COLO829 (cell line): ENCODE measurements around the gene FAM227B.
"Not testable (repeated sequence)": the region's sequence is repeated elsewhere in the genome, so short reads cannot be mapped to it uniquely, and the experiment has no call there.

Experiments
- DNase-seq: peaks from one replicate; pipeline ENCODE4 v3.0.0; 2012; ENCODE audit warnings: low spot score

The FAM227B gene

DNA sequence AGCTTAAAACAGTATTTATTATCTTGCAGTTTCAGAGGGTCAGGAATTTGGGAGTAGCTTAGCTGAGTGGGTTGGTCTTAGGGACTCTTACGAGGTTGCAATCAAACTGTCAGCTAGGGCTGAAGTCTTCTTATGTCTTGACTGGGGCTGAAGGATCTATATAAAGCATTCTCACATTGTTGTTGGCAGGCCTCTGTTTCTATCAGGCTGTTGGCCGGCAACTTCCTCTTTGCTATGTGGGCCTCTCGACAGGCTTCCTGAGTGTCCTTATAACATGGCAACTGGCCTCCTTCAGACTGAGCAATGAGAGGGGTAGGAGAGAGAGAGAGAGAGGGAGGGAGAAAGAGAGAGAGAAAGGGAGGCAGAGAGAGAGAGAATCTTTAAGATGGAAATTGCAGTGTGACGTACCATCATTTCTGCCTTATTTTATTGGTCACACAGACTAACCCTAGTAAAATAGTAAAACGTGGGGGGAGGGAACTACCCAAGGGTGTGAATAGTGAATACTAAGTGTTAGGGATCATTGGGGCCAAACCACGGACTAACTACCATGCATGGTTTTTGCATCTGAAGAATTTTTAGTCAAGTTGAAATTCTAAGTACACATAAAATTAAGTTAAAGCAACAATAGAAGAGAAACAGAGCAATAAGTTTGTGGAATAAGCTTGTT, 181.5 kb downstream of the FAM227B start:
- DNase-seq: no peak

DNA sequence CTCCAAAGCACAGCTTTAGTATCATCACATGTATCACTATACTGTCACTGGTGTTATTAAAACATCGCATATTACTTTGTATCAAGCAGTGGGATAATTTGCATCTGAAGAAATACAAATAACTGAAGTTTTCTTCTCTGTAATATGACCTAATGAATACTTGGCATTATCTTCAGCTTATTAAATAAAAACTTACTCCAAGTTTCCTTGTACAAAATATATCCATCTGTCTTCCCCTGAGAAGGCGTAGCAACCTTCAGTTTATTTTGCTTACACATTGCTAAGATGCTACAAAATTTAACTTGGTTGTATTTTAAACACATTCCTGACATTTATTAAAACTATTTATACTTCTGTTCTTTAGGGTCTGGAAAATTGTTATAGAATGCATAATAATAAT, 183.9 kb downstream of the FAM227B start:
- no peak for DNase-seq

DNA sequence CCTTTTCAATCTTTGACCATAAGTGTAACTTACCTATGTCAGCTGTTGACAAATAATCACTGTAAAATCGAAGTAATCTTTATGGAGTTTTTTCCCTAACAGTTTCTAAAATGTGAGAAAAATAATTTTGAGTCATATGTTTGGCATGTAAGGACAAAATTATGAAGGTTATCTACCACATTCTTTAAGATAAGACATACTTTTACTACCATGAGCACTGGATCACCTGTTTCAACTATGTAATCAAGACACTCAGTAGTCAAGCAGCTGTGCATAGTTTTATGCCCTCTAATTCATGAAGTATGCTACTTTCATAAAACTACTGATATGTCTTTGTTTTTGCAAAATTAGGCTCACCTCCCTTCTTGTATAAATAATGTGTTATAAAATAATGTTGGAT, 185.4 kb downstream of the FAM227B start:
- DNase-seq: no peak

DNA sequence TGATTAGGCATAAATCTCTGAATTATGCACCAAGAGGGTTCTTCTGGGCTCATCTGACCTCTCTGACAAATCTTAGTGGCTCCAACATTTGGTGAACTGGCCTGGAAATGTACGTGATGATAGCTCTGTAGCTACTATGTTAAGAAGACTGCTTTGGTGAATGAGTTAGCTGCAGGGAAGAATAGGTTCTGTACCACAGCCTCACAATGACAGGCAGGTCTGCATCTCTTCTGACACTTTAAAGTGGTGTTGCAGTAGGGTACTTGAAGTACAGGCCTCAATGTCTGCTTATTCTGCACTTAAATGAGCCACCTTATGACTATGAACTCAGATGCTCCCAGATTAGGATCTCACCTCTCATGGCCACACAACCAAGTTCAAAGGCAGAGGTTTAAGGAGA, 190.6 kb downstream of the FAM227B start:
- DNase-seq: no peak

DNA sequence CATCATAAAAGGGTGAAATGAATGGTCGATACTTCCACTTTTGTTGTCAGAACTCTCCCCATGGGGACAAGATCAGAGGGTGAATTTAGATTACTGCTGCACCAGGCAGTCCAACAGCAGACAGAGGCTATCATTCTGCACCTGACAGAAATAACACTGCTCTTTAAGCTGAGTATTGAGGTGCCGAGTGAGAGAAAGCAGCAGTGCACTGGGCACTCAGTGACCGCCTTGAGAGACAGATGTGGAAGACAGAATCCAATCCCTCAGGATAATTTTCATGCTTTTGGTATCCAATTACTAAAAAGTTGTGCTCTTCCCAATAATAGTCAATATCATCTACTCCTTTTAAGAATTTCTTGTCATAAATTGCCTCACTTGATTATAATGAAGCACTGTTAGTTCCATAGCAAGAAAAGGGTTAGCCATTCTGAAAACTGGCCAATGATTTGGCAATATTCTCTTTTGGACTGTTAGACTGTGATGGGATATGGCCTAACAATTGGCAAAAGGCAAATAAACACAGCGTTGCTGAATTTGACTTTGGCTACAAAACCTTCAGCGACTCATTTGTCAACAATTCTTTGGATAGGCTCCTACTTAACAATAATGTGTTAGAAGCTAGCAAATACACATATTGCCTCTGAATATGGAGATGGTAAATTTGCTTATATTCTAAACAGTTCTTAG, 192.1 kb downstream of the FAM227B start:
- DNase-seq: no peak

DNA sequence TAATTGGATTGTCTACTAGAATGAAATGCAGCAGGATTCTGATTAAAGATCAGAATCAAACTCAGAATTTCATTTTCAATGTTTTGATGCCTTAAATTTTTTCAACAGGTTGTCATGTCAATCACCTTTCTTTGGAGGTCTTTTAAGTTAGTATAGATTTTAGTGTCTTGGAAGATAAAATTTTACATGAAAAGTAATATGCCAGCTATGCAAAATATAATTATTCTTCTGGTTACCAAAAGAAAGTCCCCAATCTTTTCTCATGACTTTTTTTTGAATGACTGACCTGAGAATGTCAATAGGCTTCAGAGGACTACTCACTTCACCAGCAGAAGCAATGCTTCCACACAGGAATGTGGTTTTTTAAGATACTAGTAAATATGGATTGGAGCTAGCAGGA, 193.2 kb downstream of the FAM227B start:
- no peak for DNase-seq

DNA sequence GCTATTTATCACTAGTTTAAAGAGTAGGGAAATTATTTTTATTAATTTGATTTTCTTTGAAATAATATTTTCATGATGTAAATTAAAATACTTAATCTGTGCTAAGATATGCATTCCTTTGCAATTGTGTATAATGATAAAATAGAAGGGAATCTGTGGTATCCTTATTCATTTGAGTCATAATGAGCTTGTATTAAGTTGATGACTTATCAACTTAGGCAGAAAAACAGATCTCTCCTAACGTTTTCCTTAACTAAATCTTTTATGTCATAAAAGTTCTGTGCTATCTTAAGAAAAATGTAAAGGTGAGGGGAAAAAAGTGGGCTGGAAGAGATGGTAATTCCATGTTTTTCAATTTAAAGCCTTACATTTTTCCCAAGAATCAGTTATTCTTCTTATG, 195.7 kb downstream of the FAM227B start:
- no peak for DNase-seq

DNA sequence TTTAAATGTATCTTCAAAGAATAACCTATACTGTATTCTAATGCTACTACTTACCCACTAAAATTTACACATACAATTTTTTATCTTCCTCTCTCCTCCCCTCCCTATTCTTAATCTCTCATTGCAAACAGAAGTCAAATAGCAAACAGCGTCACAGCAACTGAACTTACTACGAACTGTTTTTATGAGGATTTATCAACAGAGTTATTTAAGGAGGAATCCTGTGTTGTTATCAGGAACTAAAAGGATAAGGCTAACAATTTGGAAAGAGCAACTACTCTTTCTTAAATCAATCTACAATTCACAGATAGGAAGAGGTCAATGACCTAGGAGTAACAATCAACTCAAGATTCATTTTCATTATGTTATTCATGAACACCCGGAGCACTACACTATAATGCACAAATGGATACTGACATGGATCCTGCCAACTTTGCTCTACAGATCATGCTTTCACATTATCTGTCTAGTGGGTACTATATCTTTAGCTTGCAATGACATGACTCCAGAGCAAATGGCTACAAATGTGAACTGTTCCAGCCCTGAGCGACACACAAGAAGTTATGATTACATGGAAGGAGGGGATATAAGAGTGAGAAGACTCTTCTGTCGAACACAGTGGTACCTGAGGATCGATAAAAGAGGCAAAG, 196.6 kb downstream of the FAM227B start:
- no peak for DNase-seq

DNA sequence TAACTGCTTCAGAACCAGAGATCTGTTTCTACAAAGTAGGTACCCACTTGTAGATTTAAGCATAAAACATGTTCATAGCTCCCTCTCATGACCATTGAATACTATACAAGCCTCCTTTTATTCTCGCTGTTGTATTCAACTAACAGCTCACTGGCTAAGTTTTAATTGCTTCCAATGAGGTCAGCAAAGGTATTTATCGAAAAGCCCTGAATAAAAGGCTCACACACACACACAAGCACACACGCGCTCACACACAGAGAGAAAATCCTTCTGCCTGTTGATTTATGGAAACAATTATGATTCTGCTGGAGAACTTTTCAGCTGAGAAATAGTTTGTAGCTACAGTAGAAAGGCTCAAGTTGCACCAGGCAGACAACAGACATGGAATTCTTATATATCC, 197.6 kb downstream of the FAM227B start, which contains the start of gene FGF7:
TSS of gene FGF7 (plus strand) at position 222 of the 400 bp plus-strand sequence. CDS start 1,056 bp downstream, outside the sequence.
- peak; percentile 20 for DNase-seq

DNA sequence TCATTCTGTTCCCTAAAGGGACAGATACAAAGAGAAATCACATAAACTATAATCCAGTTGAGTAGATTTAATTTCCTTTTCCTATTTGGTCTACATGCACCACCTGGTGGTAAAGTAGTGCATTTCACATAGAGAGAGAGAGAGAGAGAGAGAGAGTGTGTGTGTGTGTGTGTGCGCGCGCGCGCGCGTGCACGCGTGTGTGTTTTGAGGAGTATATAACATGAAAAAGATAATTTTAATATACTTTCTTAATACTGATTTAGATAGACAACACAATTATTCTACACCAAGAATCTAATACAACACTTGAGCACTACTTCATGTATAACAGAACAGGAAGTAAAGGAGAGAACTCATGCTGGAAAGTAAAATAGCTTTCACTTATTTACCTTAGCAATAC, 198.6 kb downstream of the FAM227B start:
- DNase-seq: no peak

DNA sequence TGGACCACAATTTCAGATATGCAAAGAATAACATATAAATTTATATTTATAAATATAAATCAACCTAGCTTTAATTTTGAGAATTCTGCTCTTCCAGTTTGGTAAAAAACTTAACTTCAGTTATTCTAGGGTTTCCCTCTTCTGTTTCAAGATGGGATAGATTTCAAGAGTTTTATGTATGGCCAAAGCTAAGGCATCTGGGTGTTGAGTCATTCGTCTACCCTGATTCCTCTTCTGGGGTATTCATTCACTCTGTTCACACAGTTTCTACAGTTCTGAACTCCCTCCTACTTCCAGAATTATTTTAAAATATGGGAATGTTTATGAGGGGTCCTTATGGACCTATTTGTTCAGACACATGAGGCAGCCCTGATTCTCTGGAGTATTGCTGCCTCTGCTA, 201.8 kb downstream of the FAM227B start:
- no peak for DNase-seq

DNA sequence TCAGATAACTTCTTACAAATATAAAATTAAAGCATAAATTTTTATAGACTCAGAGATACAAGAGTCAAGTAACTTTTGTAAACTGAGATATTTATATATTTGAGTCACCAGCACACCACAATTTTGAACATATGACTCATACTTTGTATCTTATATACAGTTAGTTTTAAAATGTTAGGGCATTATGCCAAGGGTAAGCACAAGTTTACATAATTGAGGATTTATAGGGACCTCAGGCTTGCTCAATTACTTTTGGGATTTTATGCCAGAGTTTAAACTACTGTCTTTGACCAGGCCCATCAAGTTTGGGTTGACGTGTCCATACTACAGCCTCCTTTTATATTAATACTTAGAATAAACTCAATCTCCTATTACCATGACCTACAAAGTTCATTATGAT, 205.0 kb downstream of the FAM227B start:
- peak; percentile 7 for DNase-seq

DNA sequence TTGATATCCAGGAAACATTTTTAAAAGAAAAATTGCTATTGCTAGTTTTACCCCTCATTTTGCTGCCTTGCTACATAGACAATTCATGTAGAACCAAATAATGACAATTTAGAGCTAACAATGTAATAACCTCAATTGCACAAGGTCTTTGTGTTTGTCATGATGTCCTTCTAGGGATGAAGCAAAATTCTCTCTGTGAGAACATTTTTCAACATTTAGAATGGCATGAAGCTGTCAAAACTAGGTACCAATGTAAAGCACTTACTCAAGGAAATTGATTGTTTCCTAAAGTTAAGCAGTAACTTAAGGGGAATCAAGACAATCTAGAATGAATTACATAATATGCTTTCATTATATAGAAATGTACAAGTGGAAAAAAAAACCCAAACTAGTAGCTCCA, 205.5 kb downstream of the FAM227B start:
- no peak for DNase-seq

DNA sequence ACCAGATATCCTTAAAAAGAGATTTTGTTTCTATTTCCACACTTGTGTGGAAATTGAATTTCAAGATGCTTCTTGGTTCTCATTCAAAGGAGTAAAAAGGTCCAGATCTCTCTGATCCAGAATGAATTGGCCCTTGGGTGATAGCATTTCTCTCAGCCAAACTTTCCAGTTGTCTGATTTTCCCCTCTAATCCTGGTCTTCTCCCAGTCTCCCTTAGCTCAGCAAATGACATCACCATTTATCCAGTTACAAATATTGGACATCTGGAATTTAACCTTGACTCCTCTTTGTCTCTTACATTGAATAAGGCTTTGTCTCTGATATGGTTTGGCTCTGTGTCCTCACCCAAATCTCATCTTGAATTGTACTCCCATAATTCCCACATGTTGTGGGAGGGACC, 207.8 kb downstream of the FAM227B start:
- no peak for DNase-seq

DNA sequence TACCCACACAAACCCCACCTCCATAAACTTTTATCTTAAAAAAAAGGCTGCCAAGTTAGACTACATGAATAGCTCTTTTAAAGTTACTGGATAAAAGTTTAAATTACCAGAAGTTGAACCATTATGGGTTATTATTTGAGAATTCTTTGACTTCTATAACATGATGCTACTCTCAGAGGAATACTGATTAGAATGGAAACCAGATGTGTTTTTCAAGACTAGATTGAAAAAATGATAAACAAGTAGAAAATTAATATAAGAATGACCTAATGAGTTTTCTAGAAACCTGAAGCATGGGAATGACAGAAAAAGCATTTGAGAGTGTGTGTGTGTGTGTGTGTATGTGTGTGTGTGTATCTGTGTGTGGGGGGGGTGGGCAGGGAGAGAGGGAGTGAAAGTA, 210.0 kb downstream of the FAM227B start:
- DNase-seq: no peak

DNA sequence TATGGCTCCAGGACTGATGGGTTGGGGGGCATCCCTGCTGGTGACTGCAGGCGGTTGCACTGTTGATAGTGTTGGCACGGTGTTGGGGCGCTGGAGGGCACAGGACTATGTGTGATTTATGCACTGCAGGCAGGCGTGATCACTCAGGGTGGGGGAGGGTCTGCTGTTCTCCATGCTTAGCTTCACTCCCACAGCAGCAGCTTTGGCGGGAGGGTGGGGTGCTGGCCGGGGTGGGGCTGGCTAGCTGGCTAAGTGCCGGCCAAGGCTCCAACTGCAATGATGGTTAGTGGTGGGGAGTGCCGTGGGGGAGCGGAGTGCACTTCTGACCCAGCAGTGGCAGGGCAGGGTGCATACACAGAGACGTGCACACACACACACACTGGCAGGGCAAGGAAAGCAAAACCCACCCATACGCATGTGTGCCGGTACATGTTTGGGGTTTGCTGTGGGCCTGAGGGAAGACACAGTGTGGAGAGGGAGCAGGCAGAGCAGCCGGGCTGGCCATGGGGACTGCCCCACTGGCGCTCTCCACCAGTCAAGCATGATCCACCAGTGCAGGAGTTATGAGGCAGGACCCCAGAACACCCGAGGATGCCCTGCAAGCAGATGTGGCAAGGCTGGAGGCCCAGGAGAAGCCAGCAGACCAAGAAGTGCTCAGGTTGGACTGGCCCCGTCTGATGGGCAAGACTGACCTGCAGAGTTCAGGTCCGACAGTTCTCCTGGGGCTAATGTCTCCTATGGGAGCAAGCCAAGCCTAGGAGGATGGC, 214.1 kb downstream of the FAM227B start:
- DNase-seq: no peak

DNA sequence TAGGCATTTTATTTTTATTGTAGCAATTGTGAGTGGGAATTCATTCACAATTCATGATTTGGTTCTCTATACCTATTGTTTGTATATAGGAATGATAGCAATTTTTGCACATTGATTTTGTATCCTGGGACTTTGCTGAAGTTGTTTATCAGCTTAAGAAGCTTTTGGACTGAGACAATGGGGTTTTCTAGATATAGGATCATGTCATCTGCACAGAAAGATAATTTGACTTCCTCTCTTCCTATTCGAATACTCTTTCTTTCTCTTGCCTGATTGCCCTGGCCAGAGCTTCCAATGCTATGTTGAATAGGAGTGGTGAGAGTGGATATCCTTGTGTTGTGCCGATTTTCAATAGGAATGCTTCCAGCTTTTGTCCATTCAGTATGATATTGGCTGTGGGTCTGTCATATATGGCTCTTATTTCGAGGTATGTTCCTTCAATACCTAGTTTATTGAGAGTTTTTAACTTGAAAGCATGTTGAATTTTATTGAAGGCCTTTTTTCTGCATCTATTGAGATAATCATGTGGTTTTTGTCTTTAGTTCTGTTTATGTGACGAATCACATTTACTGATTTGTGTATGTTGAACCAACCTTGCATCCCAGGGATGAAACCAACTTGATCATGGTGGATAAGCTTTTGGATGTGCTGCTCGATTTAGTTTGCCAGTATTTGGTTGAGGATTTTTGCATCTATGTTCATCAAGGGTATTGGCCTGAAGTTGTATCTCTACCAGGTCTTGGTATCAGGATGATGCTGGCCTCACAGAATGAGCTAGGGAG, 217.9 kb downstream of the FAM227B start:
- not testable (repeated sequence) for DNase-seq

DNA sequence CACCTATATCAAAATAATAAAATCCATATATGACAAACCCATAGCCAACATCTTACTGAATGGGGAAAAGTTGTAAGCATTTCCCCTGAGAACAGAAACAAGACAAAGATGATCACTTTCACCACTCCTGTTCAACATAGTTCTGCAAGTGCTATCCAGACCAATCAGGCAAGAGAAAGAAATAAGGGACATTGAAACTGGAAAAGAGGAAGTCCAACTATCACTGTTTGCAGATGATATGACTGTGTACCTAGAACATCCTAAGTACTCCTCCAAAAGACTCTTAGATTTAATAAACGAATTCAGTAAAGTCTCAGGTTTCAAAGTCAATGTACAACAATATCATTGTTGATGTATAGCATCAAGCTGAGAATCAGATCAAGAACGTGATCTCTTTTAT, 233.1 kb downstream of the FAM227B start:
- DNase-seq: no peak

DNA sequence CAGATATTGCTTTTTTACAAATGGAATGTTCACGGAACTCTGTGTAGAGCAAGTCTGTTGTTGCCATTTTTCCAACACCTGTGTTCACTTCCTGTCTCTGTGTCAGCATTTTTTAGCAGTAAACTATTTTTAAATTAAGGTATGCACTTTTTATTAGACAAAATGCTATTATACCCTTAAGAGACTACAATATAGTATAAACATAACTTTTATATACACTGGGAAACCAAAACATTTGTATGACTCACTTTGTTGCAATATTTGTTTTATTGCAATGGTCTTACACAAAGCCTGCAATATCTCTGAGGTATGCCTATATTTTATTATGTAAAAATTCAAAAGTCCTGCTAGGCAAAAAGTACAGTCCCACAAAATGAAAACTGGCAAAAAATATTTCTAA, 237.4 kb downstream of the FAM227B start:
- DNase-seq: no peak

DNA sequence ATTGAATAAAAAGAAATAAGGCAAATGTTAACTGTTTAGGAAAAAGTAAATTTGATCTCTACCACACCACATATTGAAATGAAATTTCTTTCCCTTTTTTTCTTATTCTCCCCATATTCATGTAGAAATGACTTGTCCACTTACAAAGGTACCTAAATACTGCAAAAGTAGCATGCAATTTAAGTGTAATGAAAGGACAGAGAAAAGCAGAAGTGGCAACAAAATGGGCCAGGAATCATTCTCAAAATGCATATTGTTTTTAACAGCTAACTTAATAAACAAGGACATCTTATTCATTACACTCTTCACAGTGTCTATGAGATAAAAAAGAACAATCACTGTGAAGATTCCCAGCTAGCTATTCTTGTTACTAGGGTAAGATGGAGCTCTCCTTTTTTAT, 238.2 kb downstream of the FAM227B start:
- no peak for DNase-seq

DNA sequence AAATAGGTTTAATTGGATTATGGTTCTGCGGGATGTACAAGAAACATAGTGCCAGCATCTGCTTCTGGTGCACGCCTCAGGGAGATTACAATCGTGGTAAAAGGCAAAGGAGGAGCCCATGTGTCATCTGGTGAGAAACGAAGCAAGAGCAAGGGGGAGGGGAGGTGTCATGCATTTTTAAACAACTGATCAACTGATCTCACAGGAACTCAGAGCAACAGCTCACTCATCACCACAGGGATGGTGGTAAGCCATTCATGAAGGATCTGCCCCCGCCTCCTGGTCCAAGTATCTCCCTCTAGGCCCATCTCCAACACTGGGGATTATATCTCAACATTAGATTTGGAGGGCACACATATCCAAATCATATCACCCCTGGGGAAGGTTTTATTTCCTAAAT, 239.7 kb downstream of the FAM227B start:
- no peak for DNase-seq

DNA sequence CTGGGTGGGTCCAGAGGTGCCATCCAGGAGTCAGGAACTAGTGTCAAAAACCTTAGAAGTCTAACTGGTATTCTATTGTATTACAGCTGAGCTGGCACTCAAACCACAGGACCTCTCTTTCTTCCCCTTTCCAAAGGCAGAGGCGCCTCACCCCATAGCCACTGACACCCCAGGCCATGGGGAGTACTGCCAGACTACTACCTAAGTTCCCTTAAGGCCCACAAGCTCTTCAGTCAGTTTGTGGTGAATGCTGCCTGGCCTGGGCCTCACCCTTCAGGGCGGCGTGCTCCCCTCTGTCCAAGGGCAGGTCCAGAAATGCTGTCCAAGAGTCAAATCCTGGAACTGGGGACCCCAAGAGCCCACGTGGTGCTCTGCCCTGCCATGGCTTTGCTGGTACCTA, 240.6 kb downstream of the FAM227B start:
- DNase-seq: no peak
